Measurements from ENCODE around the gene HAUS7. TPM values are rescaled to one million over a fixed set of nuclear protein-coding genes. Genes with fewer than 3 reads are reported as not detected.

Gene HAUS7
- total RNA-seq, 1 experiment from 2014 or later, result 28.9 TPM

DNA sequence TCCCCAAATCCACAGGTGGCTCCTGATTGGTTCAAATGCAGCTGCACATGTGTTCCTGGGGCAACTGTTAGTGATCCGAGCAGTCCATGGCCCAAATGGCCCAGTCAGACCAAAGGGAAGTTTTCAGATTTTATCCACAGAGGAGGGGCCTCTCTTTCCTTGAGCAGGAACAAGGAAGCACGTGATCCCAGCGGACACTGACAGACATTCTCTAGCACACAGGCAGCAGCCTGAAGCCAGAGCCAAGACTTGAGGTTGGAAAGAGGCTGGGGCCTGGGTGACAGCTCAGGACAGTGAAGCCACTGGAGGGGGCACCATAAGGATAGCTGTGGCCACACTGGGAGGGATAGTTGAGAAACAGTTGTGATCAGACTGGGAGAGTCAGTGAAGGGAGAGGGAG is 62.6 kb downstream of the HAUS7 start (continued):
- TF ChIP-seq CEBPB (IDR thresholded peaks at IDR 0.05; ENCODE audit: low read depth), result no peak
- no peak for TF ChIP-seq RAD21 (IDR thresholded peaks at IDR 0.05; ENCODE audit: low read depth)

GRCh38 chrX:153406903-153407302 is 63.5 kb downstream of the HAUS7 start:
- Histone ChIP-seq H3K4me2 (ENCODE audit: low read length) (no peak overlapping the region), H3K27ac (ENCODE audit: low read depth, low read length) (no peak overlapping the region), H3K4me1 (ENCODE audit: control insufficient read depth in 1 of 2, insufficient read depth in 2 of 2, low read length in 2 of 2) (no peaks in the 10 kb centered on the region), H3K27me3 (ENCODE audit: insufficient read depth, low read length) (no peaks in the 10 kb centered on the region), H3K36me3 (ENCODE audit: control insufficient read depth in 1 of 2, insufficient read depth in 2 of 2, low read length in 2 of 2) (no peaks in the 10 kb centered on the region), H3K79me2 (ENCODE audit: insufficient read depth, low read length) (no peaks in the 10 kb centered on the region), H3K4me3 (replicated peaks in 1 of 2; ENCODE audit: low read depth in 1 of 2, low read length in 2 of 2) (no peak overlapping the region), H2AFZ (ENCODE audit: low read depth, low read length, poor library complexity, severe bottlenecking) (no peak overlapping the region), H3K9me3 (ENCODE audit: control insufficient read depth in 1 of 2, insufficient read depth in 1 of 2, low read depth in 1 of 2, low read length in 2 of 2) (no peaks in the 10 kb centered on the region), H4K20me1 (ENCODE audit: insufficient read depth) (no peaks in the 10 kb centered on the region), H3K9ac (ENCODE audit: low read length) (no peak overlapping the region), H3K9me2 (ENCODE audit: insufficient read depth) (no peaks in the 10 kb centered on the region)
- DNase-seq (ENCODE audit: low read depth, low spot score), result no peak
- CTCF ChIA-PET, result no interaction called here
- TF ChIP-seq RAD21 (IDR thresholded peaks at IDR 0.05; ENCODE audit: low read depth), result no peak
- no peak for TF ChIP-seq TCF7L2 (IDR thresholded peaks at IDR 0.05; ENCODE audit: borderline replicate concordance, extremely low read depth, insufficient read depth, insufficient read length)
- TF ChIP-seq, protein P1, sequence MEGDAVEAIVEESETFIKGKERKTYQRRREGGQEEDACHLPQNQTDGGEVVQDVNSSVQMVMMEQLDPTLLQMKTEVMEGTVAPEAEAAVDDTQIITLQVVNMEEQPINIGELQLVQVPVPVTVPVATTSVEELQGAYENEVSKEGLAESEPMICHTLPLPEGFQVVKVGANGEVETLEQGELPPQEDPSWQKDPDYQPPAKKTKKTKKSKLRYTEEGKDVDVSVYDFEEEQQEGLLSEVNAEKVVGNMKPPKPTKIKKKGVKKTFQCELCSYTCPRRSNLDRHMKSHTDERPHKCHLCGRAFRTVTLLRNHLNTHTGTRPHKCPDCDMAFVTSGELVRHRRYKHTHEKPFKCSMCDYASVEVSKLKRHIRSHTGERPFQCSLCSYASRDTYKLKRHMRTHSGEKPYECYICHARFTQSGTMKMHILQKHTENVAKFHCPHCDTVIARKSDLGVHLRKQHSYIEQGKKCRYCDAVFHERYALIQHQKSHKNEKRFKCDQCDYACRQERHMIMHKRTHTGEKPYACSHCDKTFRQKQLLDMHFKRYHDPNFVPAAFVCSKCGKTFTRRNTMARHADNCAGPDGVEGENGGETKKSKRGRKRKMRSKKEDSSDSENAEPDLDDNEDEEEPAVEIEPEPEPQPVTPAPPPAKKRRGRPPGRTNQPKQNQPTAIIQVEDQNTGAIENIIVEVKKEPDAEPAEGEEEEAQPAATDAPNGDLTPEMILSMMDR (IDR thresholded peaks at IDR 0.05 in 2 of 3, conservative IDR thresholded peaks at IDR 0.05 in 1 of 3; ENCODE audit: borderline replicate concordance in 1 of 3, insufficient read depth in 1 of 3, low read depth in 2 of 3, low read length in 2 of 3), result no peak
- TF ChIP-seq FOSL1 (IDR thresholded peaks at IDR 0.05; ENCODE audit: low read depth), result no peak
- TF ChIP-seq JUND (IDR thresholded peaks at IDR 0.05), result no peak
- TF ChIP-seq POLR2AphosphoS5 (IDR thresholded peaks at IDR 0.05; ENCODE audit: low read depth, low read length), result no peak
- TF ChIP-seq, protein P2, sequence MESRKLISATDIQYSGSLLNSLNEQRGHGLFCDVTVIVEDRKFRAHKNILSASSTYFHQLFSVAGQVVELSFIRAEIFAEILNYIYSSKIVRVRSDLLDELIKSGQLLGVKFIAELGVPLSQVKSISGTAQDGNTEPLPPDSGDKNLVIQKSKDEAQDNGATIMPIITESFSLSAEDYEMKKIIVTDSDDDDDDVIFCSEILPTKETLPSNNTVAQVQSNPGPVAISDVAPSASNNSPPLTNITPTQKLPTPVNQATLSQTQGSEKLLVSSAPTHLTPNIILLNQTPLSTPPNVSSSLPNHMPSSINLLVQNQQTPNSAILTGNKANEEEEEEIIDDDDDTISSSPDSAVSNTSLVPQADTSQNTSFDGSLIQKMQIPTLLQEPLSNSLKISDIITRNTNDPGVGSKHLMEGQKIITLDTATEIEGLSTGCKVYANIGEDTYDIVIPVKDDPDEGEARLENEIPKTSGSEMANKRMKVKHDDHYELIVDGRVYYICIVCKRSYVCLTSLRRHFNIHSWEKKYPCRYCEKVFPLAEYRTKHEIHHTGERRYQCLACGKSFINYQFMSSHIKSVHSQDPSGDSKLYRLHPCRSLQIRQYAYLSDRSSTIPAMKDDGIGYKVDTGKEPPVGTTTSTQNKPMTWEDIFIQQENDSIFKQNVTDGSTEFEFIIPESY (IDR thresholded peaks at IDR 0.05; ENCODE audit: extremely low read depth, insufficient replicate concordance, low read length), result no peak
- TF ChIP-seq POLR2A (IDR thresholded peaks at IDR 0.05; ENCODE audit: borderline replicate concordance, extremely low read depth, insufficient read depth, insufficient read length), result no peak
- no peak for TF ChIP-seq ELF1 (IDR thresholded peaks at IDR 0.05; ENCODE audit: borderline replicate concordance, low read depth)
- TF ChIP-seq ZFX (IDR thresholded peaks at IDR 0.05), result no peak
- no peak for TF ChIP-seq SIN3A (IDR thresholded peaks at IDR 0.05; ENCODE audit: low read depth)
- TF ChIP-seq YY1 (IDR thresholded peaks at IDR 0.05; ENCODE audit: extremely low read depth, insufficient replicate concordance, low read depth, low read length), result no peak
- no peak for TF ChIP-seq EZH2 (IDR thresholded peaks at IDR 0.05)
- no peak for TF ChIP-seq CBX3 (IDR thresholded peaks at IDR 0.05; ENCODE audit: low read depth)
- POLR2A ChIA-PET, result no interaction called here
- no peak for ATAC-seq
- no TSS peak for BruUV-seq (replicated peaks)
- intact Hi-C loops (cut with micrococcal nuclease), result no loop called here
- RAD21 ChIA-PET (ENCODE audit: low non-redundant PET in 1 of 2, low total read pairs in 2 of 2, uncharacterized antibody in 2 of 2, unreplicated experiment in 2 of 2), result no interaction called here

All from HCT116 (cell line).